Measurements from ENCODE around the gene HEY2.

Gene HEY2

GRCh38 chr6:125745281-125746018 is 4.0 kb upstream of the HEY2 start (continued):
- TF ChIP-seq SP7 (tag by site-specific recombination; IDR thresholded peaks at IDR 0.05): peak; percentile 36; the same call in 1 of the 2 replicates
- no peak for TF ChIP-seq ZNF488 (tag by site-specific recombination; IDR thresholded peaks at IDR 0.05)
- TF ChIP-seq ZNF600 (tag by site-specific recombination; IDR thresholded peaks at IDR 0.05): no peak
- TF ChIP-seq GLIS1 (tag by site-specific recombination; IDR thresholded peaks at IDR 0.05): no peak
- no peak for TF ChIP-seq MEIS1 (CRISPR knock-in tag; IDR thresholded peaks at IDR 0.05; ENCODE audit: borderline replicate concordance)
- TF ChIP-seq ZNF792 (tag by site-specific recombination; IDR thresholded peaks at IDR 0.05): no peak
- TF ChIP-seq ZNF274 (IDR thresholded peaks at IDR 0.05; ENCODE audit: low read length): no peak
- TF ChIP-seq ZNF274 (tag by site-specific recombination; IDR thresholded peaks at IDR 0.05; ENCODE audit: borderline replicate concordance): no peak
- TF ChIP-seq ZNF146 (tag by site-specific recombination; IDR thresholded peaks at IDR 0.05): no peak
- TF ChIP-seq ZNF19 (tag by site-specific recombination; IDR thresholded peaks at IDR 0.05; ENCODE audit: low read depth): no peak
- no peak for TF ChIP-seq ZBTB11 (tag by site-specific recombination; conservative IDR thresholded peaks at IDR 0.05; ENCODE audit: low read depth)
- peak; percentile 47; the same call in 1 of the 2 replicates for TF ChIP-seq OSR2 (tag by site-specific recombination; IDR thresholded peaks at IDR 0.05)
- TF ChIP-seq ATF2 (tag by site-specific recombination; IDR thresholded peaks at IDR 0.05; ENCODE audit: low read depth): no peak
- no peak for TF ChIP-seq BCL11B (tag by site-specific recombination; IDR thresholded peaks at IDR 0.05; ENCODE audit: low read depth)
- no peak for TF ChIP-seq ZNF48 (tag by site-specific recombination; IDR thresholded peaks at IDR 0.05)
- TF ChIP-seq WT1 (tag by site-specific recombination; IDR thresholded peaks at IDR 0.05): 0 out of 2 replicates have a peak, but pooled peaks have one; percentile 13
- no peak for TF ChIP-seq ZNF214 (tag by site-specific recombination; IDR thresholded peaks at IDR 0.05; ENCODE audit: borderline replicate concordance)
- TF ChIP-seq ZBTB7A (tag by site-specific recombination; IDR thresholded peaks at IDR 0.05; ENCODE audit: low read depth): no peak
- no peak for TF ChIP-seq ZNF501 (tag by site-specific recombination; IDR thresholded peaks at IDR 0.05)
- no peak for TF ChIP-seq INSM2 (tag by site-specific recombination; IDR thresholded peaks at IDR 0.05)
- no peak for TF ChIP-seq ZBTB21 (tag by site-specific recombination; IDR thresholded peaks at IDR 0.05)
- TF ChIP-seq ZNF747 (tag by site-specific recombination; IDR thresholded peaks at IDR 0.05): no peak
- no peak for TF ChIP-seq KLF7 (tag by site-specific recombination; IDR thresholded peaks at IDR 0.05; ENCODE audit: borderline replicate concordance)
- TF ChIP-seq ELK4 (IDR thresholded peaks at IDR 0.05; ENCODE audit: borderline replicate concordance, low read depth, low read length): no peak
- TF ChIP-seq YY2 (tag by site-specific recombination; IDR thresholded peaks at IDR 0.05): no peak
- no peak for TF ChIP-seq SCRT2 (tag by site-specific recombination; IDR thresholded peaks at IDR 0.05)
- TF ChIP-seq ZNF677 (tag by site-specific recombination; IDR thresholded peaks at IDR 0.05): no peak
- no peak for TF ChIP-seq ZEB2 (tag by site-specific recombination; IDR thresholded peaks at IDR 0.05)
- TF ChIP-seq ZNF169 (tag by site-specific recombination; IDR thresholded peaks at IDR 0.05): no peak
- TF ChIP-seq ZNF311 (tag by site-specific recombination; IDR thresholded peaks at IDR 0.05; ENCODE audit: borderline replicate concordance): no peak
- TF ChIP-seq HOXA7 (CRISPR knock-in tag; IDR thresholded peaks at IDR 0.05; ENCODE audit: borderline replicate concordance): no peak
- TF ChIP-seq ZNF549 (tag by site-specific recombination; IDR thresholded peaks at IDR 0.05): no peak
- TF ChIP-seq ZNF239 (tag by site-specific recombination; IDR thresholded peaks at IDR 0.05): no peak
- no peak for TF ChIP-seq ZIC2 (tag by site-specific recombination; IDR thresholded peaks at IDR 0.05)

Measured in HEK293 (cell line).